ENCODE measurements around the gene MORN1.

MORN1 gene

DNA sequence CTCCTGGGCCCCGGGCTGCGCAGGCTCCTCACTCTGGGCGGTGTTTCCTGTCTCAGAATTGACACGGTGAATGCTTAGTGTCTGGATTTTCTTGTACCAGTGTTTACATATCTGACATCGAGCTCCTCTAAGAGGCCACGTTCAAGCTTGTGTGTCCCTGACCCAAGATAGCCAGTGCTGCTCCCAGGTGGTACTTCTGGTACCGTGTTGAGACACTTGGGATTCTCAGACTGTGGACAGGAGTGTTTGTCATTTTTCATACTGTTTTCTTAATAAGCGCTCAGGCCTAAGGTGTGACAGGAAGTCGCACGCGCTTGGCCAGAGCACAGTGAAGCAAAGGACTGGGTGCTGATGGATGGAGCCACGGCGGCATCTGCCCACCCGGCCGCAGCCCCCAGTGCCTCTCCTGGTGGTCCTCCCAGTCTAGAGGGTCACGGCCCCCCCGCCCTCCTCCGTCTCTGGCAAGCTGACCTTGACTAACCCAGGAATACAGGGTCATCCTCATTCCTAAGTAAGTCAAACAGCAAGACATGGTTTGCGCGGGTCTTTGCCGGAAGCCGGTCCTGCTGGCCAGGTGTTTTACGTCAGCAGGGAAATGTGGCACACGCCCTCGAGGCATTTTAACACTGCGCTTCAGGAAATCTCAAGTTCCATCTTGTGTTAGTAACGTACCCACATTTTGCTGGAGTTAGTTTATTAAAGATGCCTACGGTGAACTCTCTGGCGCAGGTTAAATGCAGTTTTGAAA is 13.0 kb upstream of the MORN1 start:
- no peak for DNase-seq

DNA sequence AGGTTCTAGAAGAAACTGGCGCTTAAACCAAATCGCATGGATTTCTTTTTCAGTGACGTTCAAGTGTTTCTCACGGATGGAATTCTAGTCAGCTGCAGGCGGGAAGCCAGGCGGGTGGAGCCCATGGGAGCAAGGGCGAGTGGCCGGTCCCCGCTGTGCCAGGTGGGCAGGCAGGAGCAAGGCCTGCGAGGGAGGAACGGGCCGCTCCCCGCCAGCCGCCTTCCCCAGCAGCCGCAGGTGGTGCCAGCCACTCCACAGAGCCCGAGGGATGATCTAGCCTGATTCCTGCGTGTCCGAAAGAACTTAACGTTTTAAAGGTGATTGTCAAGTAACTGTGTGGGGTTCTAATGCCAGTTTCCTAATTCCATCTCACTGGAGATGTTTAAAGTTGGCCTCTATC is 11.9 kb upstream of the MORN1 start:
- DNase-seq, result no peak

DNA sequence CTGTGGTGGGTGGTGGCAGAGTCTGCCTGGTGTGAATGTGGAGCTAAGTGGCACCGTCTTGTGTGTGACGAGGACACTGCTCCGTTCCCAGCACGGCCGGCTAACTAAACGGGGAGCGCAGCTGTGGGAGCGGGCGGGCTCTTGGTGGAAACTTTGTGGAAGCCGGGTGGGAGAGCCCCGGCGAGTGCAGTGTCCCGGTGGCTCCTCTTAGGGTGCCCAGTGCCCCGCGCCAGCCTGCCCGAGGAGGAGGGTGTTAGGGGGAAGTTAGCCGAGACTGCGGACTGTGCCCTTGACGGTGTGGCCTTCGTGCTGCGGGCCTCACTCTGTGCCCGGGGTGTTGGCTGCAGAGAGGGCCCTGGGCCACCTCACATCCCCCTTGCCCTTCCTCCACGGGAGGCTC is 11.1 kb upstream of the MORN1 start:
- DNase-seq, result no peak

DNA sequence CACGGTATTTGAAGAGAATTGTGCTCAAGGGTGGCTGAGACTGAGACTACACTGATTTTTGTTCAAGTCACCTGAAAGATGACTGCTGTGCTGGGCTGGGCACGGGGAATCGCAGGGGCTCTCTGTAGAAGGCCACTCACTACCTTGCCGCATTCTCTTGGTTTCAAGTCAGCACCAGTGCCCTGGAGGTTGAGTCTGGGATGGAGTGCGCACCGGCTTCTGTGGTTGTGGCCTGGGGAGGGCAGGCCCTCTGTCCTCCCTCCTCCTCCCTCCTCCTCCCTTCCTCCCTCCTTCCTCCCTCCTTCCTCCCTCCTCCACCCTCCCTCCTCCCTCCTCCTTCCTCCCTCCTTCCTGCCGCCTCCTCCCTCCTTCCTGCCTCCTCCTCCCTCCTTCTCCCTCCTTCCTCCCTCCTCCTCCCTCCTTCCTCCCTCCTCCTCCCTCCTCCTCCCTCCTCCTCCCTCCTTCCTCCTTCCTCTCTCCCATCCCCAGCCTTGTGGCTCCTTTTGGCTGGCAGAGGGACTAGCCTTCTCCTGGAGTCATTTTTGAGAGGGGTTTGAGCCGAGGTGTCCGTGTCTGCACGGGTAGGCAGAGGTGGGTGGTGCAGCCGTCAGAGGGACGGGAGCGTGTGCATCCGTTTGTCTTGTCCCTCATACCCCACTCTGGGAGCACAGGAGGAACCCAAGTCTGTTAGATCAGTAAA is 9.7 kb upstream of the MORN1 start:
- no peak for DNase-seq

DNA sequence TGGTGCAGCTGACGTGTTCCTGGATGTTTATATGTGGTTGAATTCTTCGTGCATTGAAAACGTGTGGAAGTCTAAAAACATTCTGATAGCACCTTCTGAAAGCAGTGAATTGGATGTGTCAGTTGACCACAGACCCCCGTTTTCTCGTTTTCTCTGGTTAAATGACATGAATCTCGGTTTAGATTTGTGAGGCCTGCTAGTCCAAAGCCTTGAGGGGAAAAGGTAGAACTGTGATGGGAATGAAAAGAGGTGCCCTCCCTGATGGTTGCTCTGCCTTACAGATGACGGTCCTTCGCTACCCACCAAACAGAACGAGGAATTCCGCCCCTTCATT is 9.2 kb upstream of the MORN1 start:
- no peak for DNase-seq

DNA sequence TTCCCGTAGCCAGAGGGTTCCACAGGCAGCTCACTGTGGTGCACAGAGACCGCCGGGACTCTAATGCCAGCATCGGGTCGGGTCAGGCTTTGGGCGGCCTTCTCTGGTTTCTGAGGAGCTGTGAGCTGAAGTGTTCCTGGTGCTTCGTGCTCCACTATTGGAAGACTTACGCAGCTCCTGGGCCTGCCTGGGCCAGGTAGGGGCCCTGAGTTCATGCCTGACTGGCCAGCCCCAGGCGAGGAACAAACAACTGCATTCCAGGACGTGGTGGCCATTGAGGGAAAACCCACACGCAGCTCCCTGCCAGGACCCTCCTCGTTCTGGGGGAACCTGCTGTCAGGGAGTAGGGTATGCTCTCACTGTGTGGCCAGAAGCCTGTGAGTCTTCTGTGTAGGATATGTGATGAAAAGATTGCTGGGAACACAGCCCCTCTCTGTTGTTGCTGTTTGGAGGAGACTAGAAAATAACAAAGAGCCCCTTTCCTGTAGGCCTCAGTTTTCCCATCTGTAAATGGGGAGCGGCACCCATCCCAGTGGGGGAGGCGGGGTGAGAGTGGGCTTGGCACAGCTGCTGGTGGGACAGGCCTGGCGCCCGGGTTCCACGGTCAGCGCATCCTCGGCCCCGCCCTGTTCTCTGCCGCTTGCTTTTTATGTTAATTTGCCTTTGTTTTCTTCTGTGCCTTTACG is 8.7 kb upstream of the MORN1 start:
- no peak for DNase-seq

DNA sequence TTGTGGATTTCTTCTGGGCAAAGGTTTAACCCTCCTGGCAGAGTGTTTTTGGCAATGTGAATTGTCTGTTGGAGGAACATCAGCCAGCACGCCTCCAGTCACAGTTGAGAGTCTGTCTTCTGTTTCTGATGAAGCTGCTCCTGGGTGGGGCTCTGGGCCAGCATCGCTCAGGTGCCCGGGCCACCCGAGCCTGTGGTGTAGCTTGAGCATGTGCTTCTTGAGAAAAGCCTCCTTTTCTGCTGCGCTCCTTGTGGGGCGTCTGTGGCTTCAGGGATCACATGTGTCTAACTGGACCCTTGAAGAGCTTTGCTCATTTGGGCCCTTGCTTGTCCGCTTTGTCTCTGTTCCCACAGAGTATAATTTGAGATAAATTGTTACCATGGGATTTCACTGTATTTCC is 7.5 kb upstream of the MORN1 start:
- DNase-seq, result no peak

DNA sequence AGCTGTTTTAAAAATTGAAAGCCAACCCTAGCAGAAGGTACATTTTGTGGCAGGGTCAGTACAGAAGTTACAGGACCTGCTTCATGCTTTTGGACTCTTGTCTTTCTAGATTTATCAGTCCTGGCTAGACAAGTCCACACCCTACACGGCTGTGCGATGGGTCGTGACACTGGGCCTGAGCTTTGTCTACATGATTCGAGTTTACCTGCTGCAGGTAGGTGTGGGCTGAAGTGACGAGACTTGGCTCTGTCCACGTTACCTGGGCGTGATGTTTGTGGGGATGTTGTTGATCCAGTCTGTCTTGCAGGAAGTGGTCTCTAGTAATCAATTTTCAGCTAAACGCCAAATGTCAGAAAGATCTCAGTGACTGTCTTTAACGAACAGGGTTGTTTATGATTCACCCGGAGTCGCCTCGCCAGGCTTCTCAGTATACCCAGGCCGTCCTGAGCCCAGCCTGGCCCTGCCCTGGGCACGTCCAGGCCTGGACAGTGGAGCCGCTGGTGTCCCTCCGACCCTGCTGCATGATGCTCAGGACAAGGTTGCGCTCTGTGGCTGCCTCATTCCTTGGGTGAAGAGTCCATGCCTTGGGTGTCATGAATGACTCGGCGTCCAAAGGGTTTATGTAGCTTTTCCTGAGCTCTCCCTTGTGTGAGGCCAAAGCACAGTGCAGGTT is 5.8 kb upstream of the MORN1 start:
- no peak for DNase-seq

DNA sequence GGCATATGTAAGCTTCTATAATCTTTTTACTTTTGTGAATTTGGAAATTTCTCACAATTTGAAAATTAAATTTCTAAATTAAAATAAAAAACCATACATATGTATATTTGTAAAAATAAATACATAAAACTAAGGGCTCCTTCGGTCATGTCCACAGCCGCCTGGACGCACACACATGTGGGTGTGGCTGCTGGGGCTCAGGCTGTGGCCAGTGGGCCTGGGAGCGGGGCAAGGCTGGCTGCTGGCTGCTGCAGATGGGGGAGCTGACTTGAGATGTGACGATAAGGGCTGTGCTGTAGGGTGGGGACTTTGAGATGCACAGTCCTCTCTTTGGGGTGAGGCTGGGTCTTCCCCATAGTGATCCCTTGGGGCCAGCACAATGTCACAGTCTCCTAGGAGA is 5.1 kb upstream of the MORN1 start:
- no peak for DNase-seq

DNA sequence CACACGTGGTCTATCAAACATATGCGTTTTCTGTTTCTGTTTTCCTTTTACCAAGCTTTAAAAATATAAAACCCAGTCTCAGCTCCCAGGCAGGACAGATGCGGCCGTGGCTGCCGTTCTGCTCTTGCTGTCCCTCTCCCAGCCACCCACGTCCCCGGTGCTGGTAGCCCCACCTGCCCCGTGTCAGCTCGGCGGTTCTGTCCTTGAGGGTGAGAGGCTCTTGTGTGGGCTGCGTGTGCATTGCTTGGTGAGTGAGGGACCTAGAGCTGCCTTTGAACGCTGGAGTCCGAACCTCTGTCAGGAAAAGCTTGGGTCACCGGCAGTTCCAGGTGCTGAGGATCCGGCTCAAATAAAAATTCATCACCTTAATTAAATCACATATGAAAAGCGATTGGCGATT is 4.7 kb upstream of the MORN1 start:
- no peak for DNase-seq

DNA sequence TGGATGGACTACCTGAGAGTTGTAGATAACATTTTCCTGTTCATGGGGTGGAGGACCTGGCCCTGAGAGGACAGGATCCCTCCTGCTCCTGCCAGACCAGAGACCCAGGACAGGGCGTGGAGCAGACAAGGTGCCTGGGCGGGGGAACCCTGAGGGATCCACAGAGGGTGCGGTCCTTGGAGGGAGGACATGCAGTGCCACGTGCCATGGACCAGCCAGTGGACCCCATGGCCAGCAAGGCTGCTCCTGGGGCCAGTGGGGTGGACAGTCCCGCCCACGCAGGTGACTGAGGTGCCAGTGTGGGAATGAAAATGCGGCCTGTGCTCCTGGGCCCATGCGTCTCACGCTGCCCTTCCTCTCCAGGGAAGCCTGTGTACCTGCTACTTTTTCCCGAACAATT is 3.9 kb upstream of the MORN1 start:
- no peak for DNase-seq

DNA sequence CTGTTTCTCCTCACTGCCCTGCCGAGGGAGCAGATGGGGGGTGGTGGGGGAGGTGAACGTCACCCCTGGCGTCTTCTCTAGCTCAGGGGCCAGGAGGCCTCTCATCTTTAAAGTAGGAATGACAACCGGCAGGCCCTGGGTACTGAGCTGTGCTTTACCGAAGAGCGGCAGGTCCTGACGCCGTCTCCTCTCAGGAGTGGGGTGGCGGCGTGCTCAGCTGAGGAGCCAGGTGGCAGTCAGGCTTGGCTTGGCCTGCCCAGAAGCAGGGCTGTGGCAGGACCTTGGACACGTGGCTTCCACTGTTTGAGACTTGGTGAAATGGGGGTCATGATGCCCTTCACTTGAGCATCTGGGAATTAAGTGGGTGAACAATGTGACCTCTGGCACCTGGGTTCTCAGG is 3.4 kb upstream of the MORN1 start:
- DNase-seq, result no peak

DNA sequence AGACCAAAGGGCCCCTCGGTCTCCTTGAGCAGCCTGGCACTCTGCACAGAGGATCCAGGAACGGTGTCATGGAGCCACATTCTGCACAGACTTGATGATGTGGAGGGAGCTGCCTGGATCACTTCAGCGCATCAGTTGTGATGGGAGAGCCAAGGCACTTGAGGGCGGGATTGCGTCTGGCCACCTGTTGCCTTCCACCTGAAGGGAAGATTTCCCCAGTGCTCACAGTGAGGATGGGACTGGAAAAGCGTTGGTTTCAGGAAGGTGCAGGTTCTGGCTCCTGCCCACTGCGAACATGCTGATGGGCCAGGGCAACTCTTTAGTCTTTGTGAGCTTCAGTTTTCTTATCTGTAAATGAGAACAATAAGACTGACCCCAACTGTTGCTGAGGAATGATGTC is 2.9 kb upstream of the MORN1 start:
- no peak for DNase-seq

DNA sequence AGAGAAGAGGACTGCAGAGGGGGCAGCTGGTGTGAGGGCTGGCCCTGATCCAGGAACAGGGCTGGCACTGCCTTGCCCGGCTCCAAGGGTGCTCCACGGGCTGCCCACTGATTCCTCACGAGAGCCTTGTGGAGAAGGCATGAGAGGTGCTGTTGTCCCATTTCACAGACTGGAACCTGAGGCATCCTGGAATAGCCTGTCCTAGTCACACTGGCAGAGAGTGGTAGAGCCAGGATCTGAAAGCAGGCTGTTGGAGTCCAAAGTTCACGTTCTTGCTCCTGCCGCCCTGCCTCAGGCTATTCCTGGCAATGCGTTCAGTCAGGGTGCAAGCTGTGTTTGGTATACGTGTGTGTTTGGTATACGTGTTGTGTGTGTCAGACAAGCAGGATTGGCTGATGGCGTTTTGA is 2.1 kb upstream of the MORN1 start:
- no peak for DNase-seq

DNA sequence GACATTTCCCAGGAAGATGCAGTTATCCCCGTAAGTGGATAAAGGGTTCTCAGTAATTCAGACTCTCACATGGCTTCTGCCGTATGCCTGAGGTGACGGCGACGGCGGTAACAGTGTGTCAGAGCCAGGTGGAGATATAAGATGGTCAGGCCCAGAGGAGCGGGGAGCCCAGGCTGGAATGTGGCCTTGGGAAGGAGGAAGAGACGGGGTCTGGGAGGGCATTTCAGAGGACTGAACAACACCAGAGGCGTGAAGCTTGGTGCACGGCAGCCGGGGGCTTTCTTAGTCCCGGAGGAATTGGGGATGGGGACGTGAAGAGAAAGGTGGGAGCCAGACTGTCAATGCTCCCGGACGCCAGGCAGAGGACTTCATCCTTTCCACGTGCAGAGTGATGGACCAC is 1.3 kb upstream of the MORN1 start:
- no peak for DNase-seq

DNA sequence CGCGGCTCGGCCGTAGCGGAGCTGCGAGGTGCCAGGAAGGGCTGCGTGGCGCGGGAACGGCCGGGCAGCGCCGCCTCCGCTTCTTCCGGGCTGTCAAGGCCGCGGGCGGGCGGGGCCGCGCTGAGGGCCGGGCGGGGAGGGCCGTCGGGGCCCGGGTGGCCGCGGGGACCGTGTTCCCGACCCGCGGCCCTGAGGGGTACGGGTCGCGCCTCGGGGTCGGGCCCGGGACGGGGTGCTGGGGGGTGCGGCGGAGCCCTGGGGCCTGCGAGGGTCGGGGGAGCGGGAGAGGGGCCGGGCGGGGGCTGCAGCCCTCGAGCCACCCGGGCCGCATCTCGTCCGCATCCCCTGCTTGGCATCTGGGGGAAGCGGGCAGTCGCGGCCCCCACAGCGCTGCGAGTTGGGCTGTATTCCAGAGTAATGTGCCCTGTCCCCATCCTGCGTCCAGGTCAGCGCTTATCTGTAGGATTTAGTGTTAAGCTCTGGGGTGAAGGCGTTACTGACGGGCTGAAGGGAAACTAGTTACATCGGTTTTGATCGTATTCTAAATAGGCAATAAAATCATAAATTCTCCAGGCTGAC is 666 bp upstream of the MORN1 start:
- DNase-seq, result no peak

DNA sequence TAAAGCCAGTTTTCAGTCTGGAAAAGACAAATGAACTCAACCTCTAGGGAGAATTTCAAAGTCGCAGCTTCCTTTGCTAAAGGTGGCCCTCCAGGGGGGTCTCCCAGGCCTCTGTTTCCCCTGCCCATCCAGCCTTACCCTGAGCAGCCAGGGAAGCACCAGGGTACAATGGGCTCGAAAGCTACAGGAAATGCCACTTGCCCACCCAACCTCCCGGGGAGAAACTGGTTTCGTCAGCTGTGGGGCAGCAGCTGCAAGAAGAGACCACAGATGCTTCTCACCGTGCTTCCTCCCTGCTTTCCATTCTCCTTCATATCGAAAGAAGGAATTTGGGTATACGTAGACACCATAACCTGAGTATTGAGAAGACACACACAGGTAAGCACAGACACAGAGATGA is 1.7 kb downstream of the MORN1 start:
- no peak for DNase-seq

DNA sequence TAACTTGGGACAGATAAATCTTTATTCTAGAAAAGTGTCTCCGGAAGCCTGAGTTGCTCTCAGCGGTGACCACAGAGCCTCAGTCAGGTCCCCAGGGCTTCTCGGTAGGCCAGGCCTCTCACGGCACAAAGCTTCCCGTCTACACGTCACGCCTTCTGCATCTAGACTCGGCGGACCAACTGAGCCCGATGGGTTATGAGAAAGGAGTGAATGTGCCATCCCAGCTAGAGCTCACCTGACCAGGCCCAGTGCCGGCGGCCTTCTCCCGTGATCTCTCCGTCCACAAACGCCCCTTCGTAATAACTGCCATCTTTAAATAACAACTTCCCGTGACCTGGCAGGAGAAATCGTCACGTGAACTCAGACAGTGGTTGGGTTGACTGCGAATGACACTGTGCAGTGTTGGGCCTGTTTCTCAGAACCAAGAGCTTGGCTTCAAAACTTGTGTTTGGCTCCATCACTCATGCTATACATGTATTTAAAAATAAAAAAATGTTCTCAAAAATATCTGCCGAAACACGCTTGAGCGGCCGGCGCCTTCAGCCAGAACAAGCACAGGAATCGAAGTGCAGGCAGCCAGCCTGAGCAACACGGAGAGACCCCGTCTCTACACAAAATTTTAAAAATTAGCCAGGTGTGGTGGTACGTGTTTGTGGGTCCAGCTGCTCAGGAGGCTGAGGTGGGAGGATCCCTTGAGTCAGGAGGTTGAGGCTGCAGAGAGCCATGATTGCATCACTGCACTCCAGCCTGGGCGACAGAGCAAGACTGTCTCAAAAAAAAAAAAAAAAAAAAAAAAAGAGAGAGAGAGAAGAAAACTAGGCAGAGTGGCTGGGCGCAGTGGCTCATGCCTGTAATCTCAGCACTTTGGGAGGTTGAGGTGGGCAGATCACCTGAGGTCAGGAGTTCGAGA is 3.1 kb downstream of the MORN1 start:
- DNase-seq, result no peak

DNA sequence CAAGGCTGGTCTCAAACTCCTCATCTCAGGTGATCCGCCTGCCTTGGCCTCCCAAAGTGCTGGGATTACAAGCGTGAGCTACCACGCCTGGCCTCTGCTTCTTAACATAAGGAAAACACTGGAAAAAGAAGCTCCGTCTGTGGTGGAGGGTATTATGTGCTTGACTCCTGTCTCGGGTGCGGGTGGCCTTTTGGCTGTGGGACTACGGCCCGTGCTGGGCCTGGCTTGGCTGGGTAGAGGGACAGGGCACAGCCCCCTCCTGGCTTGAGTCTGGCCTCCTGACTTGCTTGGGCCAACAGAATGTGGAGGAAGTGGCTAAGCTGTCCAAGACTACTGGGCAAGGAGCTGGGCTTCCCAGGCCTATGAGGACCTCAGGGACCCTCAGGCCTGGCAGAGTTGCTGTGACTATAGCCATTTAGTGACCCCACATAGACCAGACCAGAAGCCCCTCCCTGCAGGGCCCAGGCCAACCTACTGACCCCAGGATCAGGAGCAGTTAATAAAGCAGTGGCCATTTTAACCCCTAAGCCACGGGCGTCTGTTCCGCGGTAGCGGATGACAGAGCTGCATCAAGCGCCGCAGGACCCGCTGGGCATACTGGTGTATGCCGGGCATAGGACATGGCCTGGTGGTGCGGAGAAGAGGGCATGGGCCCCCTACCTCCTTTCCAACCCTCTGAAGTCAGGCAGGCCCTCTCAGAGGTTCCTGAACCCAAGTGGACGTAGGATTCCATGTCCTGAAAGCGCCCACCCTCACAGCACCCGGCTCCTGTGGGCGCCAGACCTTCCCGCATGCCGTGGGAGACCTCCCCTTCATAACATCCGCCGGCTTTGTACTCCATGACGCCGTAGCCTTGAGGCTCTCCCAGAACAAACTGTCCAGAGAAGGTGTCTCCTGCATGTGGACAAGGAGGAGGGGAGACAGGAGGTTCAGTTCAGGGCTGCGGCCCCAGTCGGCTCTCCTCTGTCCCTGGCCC is 4.4 kb downstream of the MORN1 start:
- no peak for DNase-seq

DNA sequence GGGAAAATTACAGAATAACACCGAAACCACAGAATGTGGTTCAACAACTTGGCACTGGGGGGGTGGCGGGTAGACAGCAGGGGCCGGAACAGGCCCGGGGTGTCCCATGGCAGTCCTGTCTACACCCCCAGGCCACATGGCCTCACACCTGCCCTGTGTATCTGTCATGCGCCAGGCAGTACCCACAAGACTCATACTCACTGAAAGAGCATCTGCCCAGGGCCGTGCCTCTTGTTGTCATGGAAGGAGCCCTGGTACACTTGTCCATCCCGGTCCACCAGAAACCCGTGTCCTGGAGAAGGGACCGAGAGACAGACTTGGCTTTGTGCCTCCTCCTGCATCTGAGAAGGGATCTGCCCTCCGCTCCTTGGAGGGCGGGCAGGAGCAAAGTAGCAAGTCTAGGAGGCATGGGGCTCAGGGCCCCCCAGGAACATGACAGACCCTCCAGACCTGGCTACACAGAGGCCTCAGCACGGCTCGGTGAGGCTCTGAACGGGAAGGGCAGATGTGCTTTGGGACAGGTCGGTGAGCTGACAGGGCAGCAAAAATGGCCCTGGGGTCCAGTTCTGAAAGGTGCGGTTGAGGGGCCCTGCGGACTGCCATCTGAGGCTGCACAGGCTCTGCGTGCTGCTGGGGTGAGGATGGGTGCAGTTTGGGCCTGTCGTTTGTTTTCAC is 5.6 kb downstream of the MORN1 start:
- no peak for DNase-seq

Data from T1000 (cell line).